CD4-positive, alpha-beta memory T cell (primary cell): Measurements from ENCODE around the gene WRAP73. TPM values are rescaled to one million over a fixed set of nuclear protein-coding genes. Genes with fewer than 3 reads are reported as not detected.

Experiments used
- CTCF ChIA-PET: fragments of 350-600 bp; sonication (Branson Sonifier 250); formaldehyde crosslinking; loops from one replicate; lab custom pipeline; 2021; ENCODE audit warnings: inconsistent platforms; ENCODE audit not compliant: partially characterized antibody; lab: Charles Lee
- POLR2A ChIA-PET: fragments of 350-600 bp; sonication (Branson Sonifier 250); formaldehyde crosslinking; loops from one replicate; lab custom pipeline; 2021; ENCODE audit not compliant: partially characterized antibody; lab: Charles Lee
- DNase-seq, 5 donors: peaks; one replicate each; pipeline versions ENCODE4 v3.0.0 to v3.0.0-alpha.2; 2020 to 2022; ENCODE audit warnings: mixed read lengths in 1 of 5
- H3K27ac ChIP-seq: one replicate; pipeline ENCODE4 v1.7.0; 2013; ENCODE audit warnings: low read depth, low read length
- H3K27me3 ChIP-seq: 2 replicates; pipeline ENCODE4 v1.7.0; 2013; ENCODE audit warnings: mild to moderate bottlenecking, low read length, moderate library complexity; ENCODE audit not compliant: insufficient read depth
- H3K36me3 ChIP-seq: 2 replicates; pipeline ENCODE4 v1.7.0; 2013; ENCODE audit warnings: mild to moderate bottlenecking, low read length, moderate library complexity; ENCODE audit not compliant: insufficient read depth
- H3K4me1 ChIP-seq: 2 replicates; pipeline ENCODE4 v1.7.0; 2013; ENCODE audit warnings: mild to moderate bottlenecking, low read length, moderate library complexity; ENCODE audit not compliant: insufficient read depth
- H3K4me3 ChIP-seq, 2 donors: one replicate each; pipeline ENCODE4 v1.7.0; 2013; ENCODE audit warnings: low read length in 2 of 2, mild to moderate bottlenecking in 1 of 2
- H3K9me3 ChIP-seq, 2 donors: one replicate each; pipeline ENCODE4 v1.7.0; 2013; ENCODE audit warnings: low read length in 2 of 2, control low read depth in 1 of 2; ENCODE audit not compliant: control insufficient read depth in 1 of 2
- H3K27ac Mint-ChIP-seq, 7 donors: one replicate each; pipeline ENCODE4 v1.8.0; 2020 to 2021; ENCODE audit warnings: mixed read lengths in 7 of 7, mild to moderate bottlenecking in 6 of 7, inconsistent platforms in 3 of 7, moderate library complexity in 3 of 7
- H3K27me3 Mint-ChIP-seq, 2 donors: one replicate each; pipeline ENCODE4 v1.8.0; 2020 to 2021; ENCODE audit warnings: mixed read lengths in 2 of 2
- H3K36me3 Mint-ChIP-seq, 2 donors: one replicate each; pipeline ENCODE4 v1.8.0; 2020 to 2021; ENCODE audit warnings: mixed read lengths in 2 of 2, inconsistent platforms in 1 of 2, mild to moderate bottlenecking in 1 of 2
- H3K4me1 Mint-ChIP-seq, 4 donors: one replicate each; pipeline ENCODE4 v1.8.0; 2020 to 2021; ENCODE audit warnings: mixed read lengths in 4 of 4, mild to moderate bottlenecking in 1 of 4
- H3K4me3 Mint-ChIP-seq, 8 donors: one replicate each; pipeline ENCODE4 v1.8.0; 2020 to 2021; ENCODE audit warnings: mixed read lengths in 8 of 8, mild to moderate bottlenecking in 7 of 8, moderate library complexity in 6 of 8, inconsistent platforms in 3 of 8
- H3K9me3 Mint-ChIP-seq, 8 donors: one replicate each; pipeline ENCODE4 v1.8.0; 2020 to 2021; ENCODE audit warnings: mixed read lengths in 8 of 8, mild to moderate bottlenecking in 5 of 8, inconsistent platforms in 3 of 8, moderate library complexity in 1 of 8
- intact Hi-C: fragments of 100-400 bp; cut with micrococcal nuclease; formaldehyde crosslinking; loops from one replicate; pipeline ENCODE4 v1.15.1; 2023
- polyA plus RNA-seq, 2 donors: library from polyadenylated mRNA; unstranded; fragments of 300-500 nt; fragmentation: Illumina TruSeq; gene quantifications; one replicate each; pipeline ENCODE4 v1.2.3, GENCODE V29; 2021
- total RNA-seq, 2 experiments: library from RNA; stranded (reverse); gene quantifications; one replicate each; pipeline ENCODE4 v1.2.3, GENCODE V29; 2021

Gene WRAP73
- total and polyA plus RNA-seq, 4 experiments from 2014 or later = 24.4 to 40.7 (median 34.6) TPM

- H3K27ac ChIP-seq = no peak overlapping the region
- ChIA-PET CTCF (no interaction called here), POLR2A (no interaction called here)
- Mint-ChIP-seq H3K27ac (no peak overlapping the region), H3K36me3 (no peaks in the 10 kb centered on the region), H3K4me1 (peaks cover 3 to 9% (median 5%) of the 10 kb centered on the region in 4 donors), H3K27me3 (peaks cover 1 to 9% of the 10 kb centered on the region in 2 donors), H3K9me3 (peaks cover 0 to 3% (median 0%) of the 10 kb centered on the region in 8 donors), H3K4me3 (no peak overlapping the region)
- H3K36me3 ChIP-seq = no peaks in the 10 kb centered on the region
- no peaks in the 10 kb centered on the region for H3K27me3 ChIP-seq
- intact Hi-C loops = no loop called here
- no peaks in the 10 kb centered on the region for H3K9me3 ChIP-seq
- H3K4me3 ChIP-seq = no peak overlapping the region
- peak in 1 of 5 donors; percentile 7 for DNase-seq
- no peaks in the 10 kb centered on the region for H3K4me1 ChIP-seq
Observed at GRCh38 chr1:3671371-3672180, 21.7 kb upstream of the WRAP73 start.

DNA sequence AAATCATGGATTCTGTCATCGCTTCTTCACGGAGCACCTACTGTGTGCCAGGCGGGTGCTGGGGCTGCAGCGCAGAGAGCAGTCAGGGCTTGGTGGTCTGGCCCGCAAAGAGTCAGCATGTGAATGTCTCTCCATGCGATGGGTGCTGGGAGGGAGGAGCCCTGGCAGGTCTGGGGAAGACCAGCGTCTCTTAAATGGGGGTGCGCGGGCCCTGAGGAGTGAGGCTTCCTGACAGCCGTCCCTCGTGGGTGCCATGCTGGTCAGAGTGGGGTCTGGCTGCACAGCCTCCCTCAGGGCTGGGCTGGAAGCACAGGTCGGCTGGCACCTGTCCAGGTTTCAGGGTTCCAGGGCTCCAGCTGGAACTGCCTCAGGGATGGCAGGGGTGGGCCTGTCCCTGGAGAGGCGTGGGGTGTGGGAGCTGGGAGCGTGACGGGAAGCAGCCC lies 20.9 kb upstream of the WRAP73 start:
- peaks cover 3 to 9% of the 10 kb centered on the region in 2 donors for H3K27me3 Mint-ChIP-seq
- H3K27ac ChIP-seq = no peak overlapping the region
- peaks cover 0 to 3% (median 0%) of the 10 kb centered on the region in 8 donors for H3K9me3 Mint-ChIP-seq
- no peak overlapping the region for H3K4me3 Mint-ChIP-seq
- H3K4me1 ChIP-seq = no peaks in the 10 kb centered on the region
- peaks cover 3 to 9% (median 5%) of the 10 kb centered on the region in 4 donors for H3K4me1 Mint-ChIP-seq
- DNase-seq = no peak
- H3K36me3 Mint-ChIP-seq = no peaks in the 10 kb centered on the region
- H3K9me3 ChIP-seq = no peaks in the 10 kb centered on the region
- intact Hi-C loops = no loop called here
- H3K4me3 ChIP-seq = no peak overlapping the region
- ChIA-PET CTCF (no interaction called here), POLR2A (no interaction called here)
- H3K36me3 ChIP-seq = no peaks in the 10 kb centered on the region
- H3K27ac Mint-ChIP-seq = no peak overlapping the region
- no peaks in the 10 kb centered on the region for H3K27me3 ChIP-seq

DNA sequence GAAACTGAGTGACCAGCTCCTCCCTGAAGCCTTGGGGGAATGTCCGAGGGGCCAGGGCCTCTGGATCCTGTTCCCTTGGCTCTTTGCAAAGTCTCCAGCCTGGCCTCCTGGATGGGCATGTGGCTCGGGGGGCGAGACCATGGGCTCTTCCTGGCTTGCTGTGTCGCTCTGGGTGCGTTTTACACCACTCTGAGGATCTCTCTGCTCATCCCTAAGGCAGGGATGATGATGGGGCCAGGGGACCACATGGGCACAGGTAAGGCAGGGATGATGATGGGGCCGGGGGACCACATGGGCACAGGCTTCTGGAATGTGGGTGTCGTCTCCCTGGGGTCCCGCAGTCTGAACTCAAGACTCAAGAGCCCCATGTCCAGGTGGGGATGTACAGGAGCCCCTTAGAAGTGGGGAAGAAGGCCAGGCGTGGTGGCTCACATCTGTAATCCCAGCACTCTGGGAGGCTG lies 20.1 kb upstream of the WRAP73 start:
- CTCF ChIA-PET = no interaction called here
- Histone ChIP-seq H3K4me1 (no peaks in the 10 kb centered on the region), H3K4me3 (no peak overlapping the region), H3K9me3 (no peaks in the 10 kb centered on the region), H3K27me3 (no peaks in the 10 kb centered on the region), H3K27ac (no peak overlapping the region), H3K36me3 (no peaks in the 10 kb centered on the region)
- intact Hi-C loops = no loop called here
- peaks cover 4 to 9% of the 10 kb centered on the region in 2 donors for H3K27me3 Mint-ChIP-seq
- DNase-seq = no peak
- peaks cover 0 to 3% (median 0%) of the 10 kb centered on the region in 8 donors for H3K9me3 Mint-ChIP-seq
- H3K36me3 Mint-ChIP-seq = no peaks in the 10 kb centered on the region
- no peak overlapping the region for H3K27ac Mint-ChIP-seq
- no peak overlapping the region for H3K4me3 Mint-ChIP-seq
- POLR2A ChIA-PET = no interaction called here
- peaks cover 3 to 9% (median 5%) of the 10 kb centered on the region in 4 donors for H3K4me1 Mint-ChIP-seq

DNA sequence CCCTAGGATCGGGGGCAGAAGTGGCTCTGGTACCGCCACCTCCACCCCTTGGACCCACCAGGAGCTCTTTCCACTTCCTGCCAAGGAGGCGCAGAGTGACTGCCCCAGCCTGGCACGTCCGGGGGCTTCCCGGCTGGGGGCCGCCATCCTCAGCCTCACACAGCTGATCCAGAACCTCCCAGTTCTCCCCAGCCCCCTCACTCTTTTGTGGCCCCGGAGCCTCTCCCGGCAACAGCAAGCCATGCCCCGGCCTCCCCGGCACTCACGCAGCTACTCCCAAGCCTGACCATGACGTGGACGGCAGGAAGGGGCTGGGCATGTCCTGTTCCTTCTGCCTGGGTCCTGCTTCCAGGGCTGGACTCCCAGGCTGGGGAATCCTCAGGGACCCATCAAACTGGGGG lies 19.5 kb upstream of the WRAP73 start:
- H3K27ac ChIP-seq = no peak overlapping the region
- H3K4me3 ChIP-seq = no peak overlapping the region
- intact Hi-C loops = no loop called here
- no peak for DNase-seq
- Mint-ChIP-seq H3K27me3 (peaks cover 5 to 9% of the 10 kb centered on the region in 2 donors), H3K4me3 (no peak overlapping the region), H3K36me3 (no peaks in the 10 kb centered on the region), H3K4me1 (peaks cover 3 to 9% (median 5%) of the 10 kb centered on the region in 4 donors), H3K9me3 (peaks cover 0 to 3% (median 0%) of the 10 kb centered on the region in 8 donors), H3K27ac (no peak overlapping the region)
- H3K9me3 ChIP-seq = no peaks in the 10 kb centered on the region
- no peaks in the 10 kb centered on the region for H3K27me3 ChIP-seq
- H3K4me1 ChIP-seq = no peaks in the 10 kb centered on the region
- CTCF ChIA-PET = no interaction called here
- no peaks in the 10 kb centered on the region for H3K36me3 ChIP-seq
- POLR2A ChIA-PET = no interaction called here

DNA sequence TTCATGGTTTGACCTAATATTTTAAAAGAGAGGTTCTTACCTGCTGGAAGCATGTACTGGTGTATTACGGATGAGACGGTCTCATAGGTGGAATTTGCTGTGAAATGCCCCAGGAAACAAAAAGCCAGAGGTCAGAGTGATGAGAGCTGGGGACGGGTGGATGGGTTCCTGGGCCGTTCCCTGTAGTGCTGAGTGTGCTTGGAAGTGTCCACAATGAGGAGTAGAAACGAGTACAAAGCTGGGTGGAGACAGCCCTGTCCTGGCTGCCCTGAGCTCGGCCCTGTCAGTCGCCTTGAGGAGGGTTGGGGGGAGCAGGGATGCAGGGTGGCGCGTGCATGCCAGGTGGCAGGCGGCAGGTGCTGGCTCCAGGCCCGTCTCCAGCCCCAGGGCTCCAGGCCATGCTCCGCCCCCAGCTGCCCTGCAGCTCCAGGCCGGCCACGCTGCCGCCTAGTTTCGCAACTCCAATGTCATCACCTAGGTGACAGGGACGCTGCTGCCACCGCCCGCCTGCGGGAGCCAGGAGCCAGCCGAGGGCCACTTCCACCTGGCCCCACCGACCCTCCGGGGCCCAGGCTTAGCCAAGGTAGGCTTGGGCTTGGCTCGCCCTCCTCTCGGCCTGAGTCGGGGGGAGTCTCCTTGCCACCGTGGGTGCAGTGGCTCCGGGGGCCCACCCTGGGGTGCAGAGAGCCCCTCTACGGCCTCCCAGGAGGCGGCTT lies 18.8 kb upstream of the WRAP73 start:
- POLR2A ChIA-PET = no interaction called here
- no peak for DNase-seq
- Mint-ChIP-seq H3K36me3 (no peaks in the 10 kb centered on the region), H3K27me3 (peaks cover 5 to 9% of the 10 kb centered on the region in 2 donors), H3K27ac (no peak overlapping the region), H3K9me3 (peaks cover 0 to 3% (median 0%) of the 10 kb centered on the region in 8 donors), H3K4me1 (peaks cover 3 to 8% (median 5%) of the 10 kb centered on the region in 4 donors), H3K4me3 (no peak overlapping the region)
- intact Hi-C loops = no loop called here
- H3K9me3 ChIP-seq = no peaks in the 10 kb centered on the region
- no peaks in the 10 kb centered on the region for H3K4me1 ChIP-seq
- no peaks in the 10 kb centered on the region for H3K36me3 ChIP-seq
- H3K27me3 ChIP-seq = no peaks in the 10 kb centered on the region
- H3K4me3 ChIP-seq = no peak overlapping the region
- CTCF ChIA-PET = no interaction called here
- H3K27ac ChIP-seq = no peak overlapping the region

DNA sequence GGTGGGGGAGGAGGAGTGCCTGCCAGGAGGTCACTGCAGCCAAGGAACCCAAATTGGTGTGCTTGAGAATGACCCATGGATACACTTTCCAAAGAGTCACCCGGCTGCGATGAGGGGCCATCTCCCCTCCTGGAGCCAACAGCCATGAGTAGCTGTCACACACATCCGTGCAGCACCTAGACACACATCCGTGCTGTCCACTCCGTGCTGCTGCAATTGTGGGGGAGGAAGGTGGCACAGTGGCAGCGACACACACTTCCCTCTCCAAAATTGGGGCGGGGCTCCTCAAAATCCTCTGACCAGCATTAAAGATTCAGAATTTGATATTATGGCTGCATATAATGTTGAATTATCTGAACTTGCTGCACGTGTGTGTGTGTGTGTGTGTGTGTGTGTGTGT lies 18.2 kb upstream of the WRAP73 start:
- Mint-ChIP-seq H3K4me1 (peaks cover 0 to 2% (median under 1%) of the 10 kb centered on the region in 4 donors), H3K4me3 (no peak overlapping the region), H3K27ac (no peak overlapping the region), H3K27me3 (peaks cover 4 to 6% of the 10 kb centered on the region in 2 donors), H3K9me3 (peaks cover 0 to 3% (median 0%) of the 10 kb centered on the region in 8 donors), H3K36me3 (no peaks in the 10 kb centered on the region)
- Histone ChIP-seq H3K36me3 (no peaks in the 10 kb centered on the region), H3K27ac (no peak overlapping the region), H3K4me3 (no peak overlapping the region), H3K9me3 (no peaks in the 10 kb centered on the region), H3K4me1 (no peaks in the 10 kb centered on the region), H3K27me3 (no peaks in the 10 kb centered on the region)
- intact Hi-C loops = no loop called here
- DNase-seq = no peak
- POLR2A ChIA-PET = no interaction called here
- CTCF ChIA-PET = interaction anchor here (1.0 kb wide), 1 partner anchor 48 kb away, joined by 3 read pairs; no protein-coding TSS in a partner anchor

DNA sequence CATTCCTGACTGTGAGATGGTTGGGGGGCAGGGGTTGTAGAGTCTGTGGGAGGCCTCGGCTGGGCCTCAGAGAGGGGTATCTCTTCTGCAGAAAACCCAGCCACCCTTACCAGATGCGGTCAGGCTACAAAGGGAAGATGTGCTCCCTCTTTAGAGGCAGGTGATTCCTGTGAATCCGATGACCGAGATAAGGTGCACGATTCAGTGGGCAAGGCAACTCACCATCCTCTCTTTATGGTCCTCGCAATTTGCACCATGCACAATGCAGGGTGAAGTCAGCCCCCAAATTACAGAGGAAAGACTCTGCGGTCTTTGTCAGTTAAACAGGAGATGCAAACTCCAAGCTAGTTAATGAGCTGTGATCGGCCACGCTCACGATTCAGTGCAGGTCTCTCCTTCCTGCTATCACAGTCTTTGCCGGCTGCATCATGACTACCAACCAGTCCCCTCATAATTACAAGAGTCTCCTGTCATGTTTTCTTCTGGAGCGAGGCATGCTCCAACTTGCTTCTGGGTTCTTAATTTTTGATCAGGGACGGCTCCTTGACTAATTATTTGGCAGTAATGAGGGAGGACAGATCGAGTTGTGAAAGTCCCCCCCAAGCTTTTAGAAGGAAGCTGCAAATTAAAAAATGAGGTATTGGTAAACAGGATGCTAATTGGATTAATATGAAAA lies 14.9 kb upstream of the WRAP73 start:
- no peak overlapping the region for H3K27ac ChIP-seq
- H3K9me3 ChIP-seq = no peaks in the 10 kb centered on the region
- CTCF ChIA-PET = no interaction called here
- H3K36me3 ChIP-seq = no peaks in the 10 kb centered on the region
- Mint-ChIP-seq H3K36me3 (no peaks in the 10 kb centered on the region), H3K27me3 (peaks cover 4 to 7% of the 10 kb centered on the region in 2 donors), H3K4me1 (peaks cover 0 to 1% (median 0%) of the 10 kb centered on the region in 4 donors), H3K27ac (no peak overlapping the region), H3K4me3 (no peak overlapping the region), H3K9me3 (peaks cover 0 to 3% (median 0%) of the 10 kb centered on the region in 8 donors)
- no peak for DNase-seq
- no peak overlapping the region for H3K4me3 ChIP-seq
- intact Hi-C loops = no loop called here
- H3K4me1 ChIP-seq = no peaks in the 10 kb centered on the region
- POLR2A ChIA-PET = no interaction called here
- H3K27me3 ChIP-seq = no peaks in the 10 kb centered on the region
